ENCODE results near the gene ADSS2.
"Not testable (repeated sequence)": the region's sequence is repeated elsewhere in the genome, so short reads cannot be mapped to it uniquely, and the experiment has no call there.

The ADSS2 gene

DNA sequence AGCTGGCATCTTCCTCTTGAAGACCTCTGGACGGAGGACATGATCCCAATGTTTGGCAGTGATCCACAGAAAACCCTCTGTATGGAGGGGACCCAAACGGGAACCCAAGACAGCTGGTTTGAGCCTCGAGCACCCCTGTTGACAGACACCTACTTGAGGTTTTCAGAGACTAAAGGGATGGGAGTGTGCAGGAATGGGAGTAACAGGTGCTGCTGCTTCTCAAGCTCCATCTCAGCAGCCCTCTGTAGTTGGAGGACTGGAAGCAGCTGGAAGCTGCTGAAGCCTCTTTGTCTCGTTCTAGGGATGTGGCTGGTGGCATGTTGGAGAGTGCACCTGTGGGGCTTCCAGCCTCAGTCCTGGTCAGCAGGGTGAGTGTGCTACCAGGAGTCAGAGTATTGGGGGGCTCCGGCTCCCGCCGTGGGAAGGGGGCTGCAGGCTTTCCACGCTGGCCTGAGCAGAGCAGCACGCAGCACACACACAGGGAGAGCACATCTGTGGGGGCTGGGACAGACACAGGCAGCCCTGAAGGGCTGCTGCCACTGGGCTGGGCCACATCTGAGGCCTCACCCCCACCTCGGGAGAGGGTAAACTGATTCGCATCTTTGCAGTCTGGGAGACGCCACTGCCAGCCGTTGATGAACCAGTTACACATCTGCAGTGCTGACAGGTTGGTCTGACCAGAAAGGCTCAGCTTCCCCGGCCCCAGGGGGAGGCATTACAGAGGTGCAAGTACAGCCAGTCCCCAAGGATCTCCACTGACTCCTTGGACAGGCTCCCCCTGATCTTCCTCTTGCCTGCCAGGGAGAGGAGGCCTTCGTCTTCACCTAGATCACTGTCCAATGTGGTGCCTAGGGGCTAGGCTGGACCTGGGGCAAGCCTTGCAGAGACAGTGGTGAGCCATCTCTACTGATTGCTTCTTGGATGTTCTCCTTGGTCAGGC lies 56.6 kb downstream of the ADSS2 start:
- DNase-seq: no peak

- no peak for DNase-seq
Measured at GRCh38 chr1:244394346-244394745, 57.4 kb downstream of the ADSS2 start.

DNA sequence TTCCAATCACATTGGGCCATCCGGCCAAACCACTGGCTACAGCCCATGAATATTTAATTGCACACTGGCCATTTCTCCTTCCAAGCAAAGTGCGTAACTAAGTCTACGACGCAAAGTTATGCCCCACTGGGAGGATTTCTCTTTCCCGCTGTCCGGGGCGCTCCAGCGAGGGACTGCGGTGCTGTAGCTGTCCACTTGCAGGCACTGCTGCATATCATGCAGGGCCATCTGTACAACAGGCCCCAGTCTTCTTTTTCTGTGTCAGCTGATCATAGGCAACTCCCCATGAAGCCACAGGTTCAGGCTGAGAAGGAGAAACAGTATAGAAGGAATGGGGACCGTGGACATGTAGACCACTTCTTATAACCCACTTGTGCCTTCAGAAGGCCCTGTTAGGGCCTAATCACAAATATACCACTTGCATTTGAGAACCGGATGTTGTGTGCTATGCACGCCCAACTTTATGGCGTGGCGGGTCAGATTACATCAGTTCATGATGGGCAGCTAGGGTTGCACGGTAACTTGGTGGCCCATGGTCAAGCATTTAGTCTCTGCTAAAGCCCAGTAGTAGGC lies 58.0 kb downstream of the ADSS2 start:
- no peak for DNase-seq

- no peak for DNase-seq
Measured at GRCh38 chr1:244391761-244392160, 59.9 kb downstream of the ADSS2 start.

DNA sequence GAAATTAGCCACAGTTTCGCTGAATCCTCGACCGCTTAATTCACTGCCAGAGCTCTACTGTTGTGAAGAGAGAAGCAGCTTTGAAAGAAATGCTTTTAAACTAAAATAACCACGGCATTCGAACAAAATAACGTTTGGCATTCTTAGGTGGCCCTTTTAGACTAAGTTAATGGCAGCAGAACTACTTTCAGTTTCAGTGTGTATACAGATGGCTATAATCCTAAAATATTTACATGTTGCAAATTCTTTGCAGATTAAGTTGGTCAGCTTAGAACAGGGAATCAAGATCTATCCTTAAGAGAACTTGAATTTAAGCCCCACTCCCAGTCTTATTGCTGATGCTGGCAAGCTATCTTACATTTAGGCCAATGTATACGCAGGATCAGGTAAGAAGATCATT lies 62.7 kb downstream of the ADSS2 start:
- no peak for DNase-seq

GRCh38 chr1:244387415-244387814 lies 64.3 kb downstream of the ADSS2 start:
- no peak for DNase-seq

- DNase-seq: no peak
Measured at GRCh38 chr1:244386595-244386994, 65.1 kb downstream of the ADSS2 start.

DNA sequence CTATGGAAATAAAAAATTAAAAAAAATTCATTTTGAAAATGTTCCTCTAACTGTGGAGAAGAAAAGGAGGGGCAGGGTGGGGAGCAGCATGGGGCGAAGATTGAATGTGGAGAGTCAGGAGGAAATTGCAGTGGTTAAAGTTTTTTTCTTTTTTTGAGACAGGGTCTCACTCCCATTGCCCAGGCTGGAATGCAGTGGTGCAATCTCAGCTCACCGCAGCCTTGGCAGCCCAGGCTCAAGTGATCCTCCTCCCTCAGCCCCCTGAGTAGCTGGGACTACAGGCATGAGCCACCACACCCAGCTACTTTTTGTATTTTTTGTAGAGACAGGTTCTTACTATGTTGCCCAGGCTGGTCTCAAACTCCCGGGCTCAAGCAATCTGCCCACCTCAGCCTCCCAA lies 67.6 kb downstream of the ADSS2 start:
- no peak for DNase-seq

DNA sequence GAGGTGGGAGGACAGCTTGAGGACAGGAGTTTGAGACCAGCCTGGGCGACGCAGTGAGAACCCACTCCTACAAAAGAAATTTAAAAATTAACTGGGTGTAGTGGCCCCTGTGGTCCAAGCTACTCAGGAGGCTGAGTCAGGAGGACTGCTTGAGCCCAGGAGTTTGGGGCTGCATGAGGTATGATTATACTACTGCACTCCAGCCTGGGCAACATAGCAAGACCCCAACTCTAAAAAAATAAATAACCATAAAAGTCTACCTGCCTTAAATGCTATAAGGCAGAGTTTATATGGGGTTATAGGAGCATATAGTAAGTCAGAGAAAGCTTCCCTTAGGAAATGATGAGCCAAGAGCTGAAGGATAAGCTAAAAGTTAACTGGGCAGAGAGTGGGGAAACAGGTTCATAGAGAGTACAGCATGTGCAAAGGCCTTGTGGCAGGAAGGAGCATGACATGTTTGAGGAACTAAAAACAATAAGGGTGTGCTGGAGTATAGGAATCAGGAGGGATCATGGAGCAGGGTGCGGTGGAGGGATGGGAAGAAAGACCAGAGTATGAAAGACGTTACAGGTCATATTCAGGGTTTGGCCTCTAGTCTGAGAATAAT lies 68.3 kb downstream of the ADSS2 start:
- DNase-seq: no peak

DNA sequence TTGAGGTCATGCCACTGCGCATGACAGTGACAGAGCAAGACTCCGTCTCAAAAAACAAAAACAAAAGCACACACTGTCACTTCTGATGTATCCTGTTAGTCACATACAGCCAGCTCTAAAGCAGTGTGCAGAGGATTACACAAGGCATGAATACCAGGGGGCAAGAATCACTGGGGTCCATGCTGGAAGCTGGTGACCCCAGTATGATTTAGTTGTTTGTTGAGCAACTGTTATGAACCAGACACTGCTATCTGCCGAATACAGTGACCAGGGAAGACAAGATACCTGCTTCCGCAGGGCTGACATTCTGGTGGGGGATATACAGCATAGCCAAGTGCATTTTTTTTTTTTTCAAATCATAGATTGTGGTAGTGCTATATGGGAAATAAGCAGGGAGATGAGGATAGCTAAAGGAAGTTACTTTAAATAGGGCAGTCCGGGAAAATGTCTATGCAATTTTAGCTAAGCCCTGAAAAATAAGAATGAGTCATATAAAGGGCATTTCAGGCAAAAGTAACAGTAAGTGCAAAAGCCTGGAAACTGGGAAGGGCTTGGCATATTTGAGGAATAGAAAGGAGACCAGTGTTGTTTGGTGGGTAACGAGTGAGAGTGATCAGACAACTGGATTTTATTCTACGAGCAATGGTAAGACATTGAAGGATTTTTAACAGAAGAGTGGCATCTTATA lies 69.7 kb downstream of the ADSS2 start:
- DNase-seq: no peak

DNA sequence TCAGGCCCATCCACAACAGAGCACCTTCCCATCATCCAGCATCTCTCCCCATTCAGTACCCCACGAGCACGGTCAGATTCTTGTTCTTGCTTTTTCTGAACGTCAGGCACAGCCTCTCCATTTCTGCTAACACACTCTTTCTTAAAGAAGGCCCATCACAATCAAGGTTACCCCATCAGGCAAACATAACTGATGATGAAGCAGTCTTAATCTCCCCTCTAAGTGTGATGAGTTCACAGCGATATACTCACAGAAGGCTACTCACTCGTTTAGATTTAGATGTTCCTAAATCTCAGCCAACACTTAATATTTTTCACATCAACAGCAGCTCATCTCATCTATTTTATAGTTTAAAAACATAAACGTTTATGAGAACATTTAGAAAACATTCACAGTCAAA lies 75.6 kb downstream of the ADSS2 start:
- no peak for DNase-seq

DNA sequence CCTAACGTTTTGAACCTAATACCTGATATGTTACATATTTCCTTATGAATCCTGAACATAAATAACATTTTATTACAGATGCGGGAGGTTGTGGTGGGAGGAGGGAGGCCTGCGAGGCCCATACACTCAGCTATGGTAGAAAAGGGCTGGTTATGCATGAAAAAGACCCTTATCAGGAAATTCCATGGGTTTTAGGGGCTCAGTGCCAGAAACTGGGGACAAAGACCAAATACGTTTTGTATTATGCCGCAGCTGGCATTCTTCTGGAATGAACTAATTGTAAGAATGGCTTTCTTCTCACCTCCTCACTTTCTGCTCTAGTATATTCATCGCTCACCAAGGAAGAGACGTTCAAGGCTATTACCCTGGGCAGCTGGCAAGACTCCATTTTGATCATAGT lies 76.7 kb downstream of the ADSS2 start:
- no peak for DNase-seq

DNA sequence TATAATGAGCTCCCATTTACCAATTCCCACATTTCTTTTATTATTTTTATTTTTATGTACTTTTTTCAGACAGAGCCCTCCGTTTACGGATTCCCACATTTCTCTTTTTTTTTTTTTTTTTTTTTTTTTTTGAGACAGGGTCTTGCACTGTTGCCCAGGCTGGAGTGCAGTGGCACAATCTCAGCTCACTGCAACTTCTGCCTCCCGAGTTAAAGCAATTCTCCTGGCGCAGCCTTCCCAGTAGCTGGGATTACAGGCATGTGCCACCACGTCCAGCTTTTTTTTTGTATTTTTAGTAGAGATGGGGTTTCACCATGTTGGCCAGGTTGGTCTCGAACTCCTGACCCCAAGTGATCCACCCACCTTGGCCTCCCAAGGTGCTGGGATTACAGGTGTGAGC lies 77.2 kb downstream of the ADSS2 start:
- DNase-seq: not testable (repeated sequence)

DNA sequence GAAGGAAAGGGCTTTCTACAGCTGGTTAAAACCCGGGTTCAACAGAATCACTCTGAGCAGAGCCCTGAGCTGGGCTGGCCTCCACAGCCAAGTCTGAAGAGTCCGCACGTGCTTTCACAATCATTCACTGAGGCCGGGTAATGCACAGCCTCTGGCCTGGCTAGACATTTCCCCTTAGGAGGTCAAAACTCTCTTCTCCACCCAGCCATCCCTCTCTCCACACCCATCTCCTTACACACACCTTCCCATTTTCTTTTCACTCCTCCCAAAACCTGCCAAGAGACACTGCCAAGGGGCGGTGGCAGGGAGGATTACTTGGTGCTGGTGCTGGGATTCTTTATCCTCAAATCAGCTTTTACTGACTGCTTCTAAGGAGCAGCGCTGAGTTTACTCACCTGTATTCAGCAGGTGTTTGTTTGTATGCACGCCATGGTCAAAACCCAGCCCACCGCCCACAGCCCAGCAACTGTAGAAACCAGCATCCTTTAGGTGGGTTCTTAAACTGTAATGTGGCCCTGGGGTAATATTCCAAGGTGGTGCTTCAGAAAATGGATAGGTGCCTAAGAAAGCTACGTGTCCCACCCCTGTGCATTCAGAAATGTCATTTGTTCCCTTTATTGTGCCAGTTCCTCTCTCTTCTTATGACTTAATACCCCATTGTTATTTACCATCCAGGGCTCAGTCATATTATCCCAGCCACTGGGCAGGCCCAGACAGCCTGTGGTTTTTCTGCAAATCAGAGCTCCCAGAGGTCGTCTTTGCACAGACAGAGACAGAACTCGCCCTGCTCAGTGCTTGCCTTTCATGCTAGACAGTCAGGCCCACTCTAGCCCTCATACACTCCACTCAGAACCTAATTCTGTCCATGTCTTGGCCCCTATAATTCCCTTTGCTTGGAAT lies 80.2 kb downstream of the ADSS2 start:
- no peak for DNase-seq

GRCh38 chr1:244370060-244370637 lies 81.6 kb downstream of the ADSS2 start:
- no peak for DNase-seq

DNA sequence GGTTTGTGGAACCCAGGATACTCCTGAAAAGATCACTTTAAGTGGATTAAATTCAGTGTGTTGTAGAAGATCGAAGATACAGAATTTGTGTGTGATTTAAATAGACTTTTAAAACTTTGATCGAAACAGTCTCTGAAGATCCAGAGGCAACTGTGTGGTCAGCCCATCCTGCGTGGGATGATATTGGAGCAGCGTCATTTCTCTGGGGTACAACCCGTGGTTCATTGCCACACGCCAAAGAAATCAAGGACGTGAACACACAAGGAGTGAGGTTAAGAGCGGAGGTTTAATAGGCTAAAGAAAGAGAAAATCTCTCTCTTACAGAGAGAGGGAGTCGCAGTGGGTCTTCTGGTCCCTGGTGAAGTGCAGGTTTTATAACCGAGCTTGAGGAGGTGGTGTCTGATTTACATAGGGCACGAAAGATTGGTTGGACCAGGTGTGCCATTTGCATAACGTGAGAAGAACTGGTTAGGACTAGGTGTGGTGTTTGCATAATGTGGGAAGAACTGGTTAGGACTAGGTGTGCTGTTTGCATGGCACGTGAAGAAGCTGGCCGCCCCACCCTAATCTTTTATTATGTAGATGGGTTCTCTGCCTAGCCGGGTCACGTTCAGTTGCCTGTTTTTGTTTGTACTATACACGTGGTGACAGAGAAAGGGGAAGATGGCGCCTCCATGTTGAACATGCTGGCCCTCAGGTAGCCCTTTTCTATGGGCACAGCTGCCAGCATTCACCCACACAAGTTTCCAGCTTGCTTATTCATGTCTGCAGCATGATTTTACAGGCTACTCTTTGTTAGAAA lies 82.3 kb downstream of the ADSS2 start:
- DNase-seq: no peak

DNA sequence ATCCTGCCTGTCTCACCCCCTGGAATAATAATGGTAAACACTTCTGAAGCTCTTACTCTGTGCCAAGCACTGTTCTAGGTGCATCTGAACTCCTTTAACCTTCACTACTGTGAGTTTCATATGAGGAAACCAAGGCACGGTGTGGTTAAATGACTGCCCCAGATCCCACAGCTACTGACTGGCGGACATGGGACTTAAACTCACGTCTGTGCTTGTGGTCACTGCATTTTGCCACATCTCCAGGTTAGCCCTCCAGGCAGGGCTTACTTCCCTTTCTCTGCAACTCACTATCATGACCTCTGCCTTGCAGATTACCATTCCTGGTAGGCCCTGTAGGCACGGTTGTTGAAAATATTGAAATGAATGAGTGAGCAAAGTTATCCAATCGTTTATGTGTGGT lies 83.4 kb downstream of the ADSS2 start:
- no peak for DNase-seq

GRCh38 chr1:244367399-244368114 lies 84.2 kb downstream of the ADSS2 start:
- DNase-seq: no peak

DNA sequence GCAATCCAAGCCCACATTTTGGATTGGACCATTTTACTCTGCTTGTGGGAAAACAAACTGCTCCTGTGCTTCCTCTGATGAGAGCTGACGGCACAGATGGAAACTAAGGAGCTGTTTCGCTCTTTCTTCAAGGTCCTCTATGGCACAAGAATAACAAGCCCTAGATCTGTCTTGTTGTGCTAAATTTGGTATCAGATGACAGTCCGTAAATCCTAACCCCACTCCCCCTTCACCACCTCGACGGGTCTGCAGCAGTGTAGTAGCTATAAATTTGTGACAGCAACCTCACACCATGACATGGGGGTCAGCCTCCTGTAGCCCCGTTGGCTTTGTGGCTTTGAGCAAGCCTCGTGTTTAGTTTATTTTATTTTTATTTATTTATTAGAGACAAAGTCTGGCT lies 85.9 kb downstream of the ADSS2 start:
- DNase-seq: no peak

GRCh38 chr1:244365262-244365661 lies 86.4 kb downstream of the ADSS2 start:
- not testable (repeated sequence) for DNase-seq

DNA sequence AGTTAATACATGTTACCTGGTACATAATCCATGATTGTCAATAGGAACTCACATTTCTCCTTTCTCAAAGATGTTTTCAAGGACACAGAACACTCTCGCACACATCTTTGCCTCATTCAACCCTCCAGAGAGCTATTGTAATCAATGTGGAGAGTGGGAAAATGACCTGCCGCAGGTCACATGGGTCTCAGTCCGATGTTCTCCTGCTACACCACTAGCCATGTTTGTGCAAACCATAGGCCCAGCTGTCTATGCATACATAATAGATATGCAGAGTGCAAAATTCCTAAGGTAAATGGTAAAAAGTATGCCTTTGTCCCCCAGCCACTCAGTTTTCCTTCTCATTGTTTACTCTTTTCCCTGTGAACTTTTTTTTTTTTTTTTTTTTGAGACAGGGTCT lies 89.2 kb downstream of the ADSS2 start:
- no peak for DNase-seq
